ENCODE measurements around the gene CX3CR1. TPM values are rescaled to one million over a fixed set of nuclear protein-coding genes. Genes with fewer than 3 reads are reported as not detected.

Gene CX3CR1
- total and polyA plus RNA-seq, 2 donors, result 0.24 to 5.6 TPM

GRCh38 chr3:39216176-39216790, 63.6 kb downstream of the CX3CR1 start:
- H3K4me1 ChIP-seq (ENCODE audit: insufficient read depth), result no peaks in the 10 kb centered on the region
- no peak overlapping the region for H3K4me3 ChIP-seq (ENCODE audit: low read depth, low read length)
- no peaks in the 10 kb centered on the region for H3K36me3 ChIP-seq (ENCODE audit: insufficient read depth)
- H3K27ac ChIP-seq (ENCODE audit: low read depth), result no peak overlapping the region
- 79% methylated on average over 2 of the region's 2 CpGs for WGBS
- DNase-seq (ENCODE audit: extremely low spot score), result no peak

DNA sequence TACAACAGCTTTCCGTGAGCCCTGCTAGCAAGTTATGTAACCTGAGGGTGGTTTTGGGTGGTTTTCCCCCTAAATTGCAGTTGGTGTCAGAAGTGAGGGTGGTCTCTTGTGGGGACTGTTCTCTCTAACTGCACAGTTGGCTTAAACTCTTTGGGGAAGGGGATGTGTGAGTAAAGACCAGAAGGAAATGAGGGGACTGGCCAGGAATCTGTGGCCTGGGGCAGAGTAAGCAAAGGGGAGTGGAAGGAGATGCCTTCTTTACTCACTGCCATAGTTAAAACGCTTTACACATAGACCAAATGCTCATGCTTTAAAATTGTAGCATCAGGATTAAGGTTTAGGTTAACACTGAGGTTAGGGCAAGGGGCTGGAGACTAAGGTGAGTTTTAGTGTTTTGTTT, 66.2 kb downstream of the CX3CR1 start:
- Histone ChIP-seq H3K4me1 (ENCODE audit: insufficient read depth) (no peaks in the 10 kb centered on the region), H3K36me3 (ENCODE audit: insufficient read depth) (no peaks in the 10 kb centered on the region), H3K27ac (ENCODE audit: low read depth) (no peak overlapping the region), H3K4me3 (ENCODE audit: low read depth, low read length) (no peak overlapping the region)
- no peak for DNase-seq (ENCODE audit: extremely low spot score)
- WGBS, result 67% methylated on average over 2 of the region's 2 CpGs

Other genes starting within 250 kb of the CX3CR1 start
- 11.8 TPM for gene SCN11A, start 228.1 kb downstream of the CX3CR1 start, total RNA-seq
- 0.32 TPM for gene SCN11A, start 228.1 kb downstream of the CX3CR1 start, polyA plus RNA-seq
- gene WDR48, start 228.0 kb downstream of the CX3CR1 start, total RNA-seq, result 66.9 TPM
- gene WDR48, start 228.0 kb downstream of the CX3CR1 start, polyA plus RNA-seq, result 25.7 TPM
- gene GORASP1, start 172.4 kb downstream of the CX3CR1 start, total RNA-seq, result 28.2 TPM
- gene GORASP1, start 172.4 kb downstream of the CX3CR1 start, polyA plus RNA-seq, result 61.6 TPM
- gene TTC21A, start 172.4 kb downstream of the CX3CR1 start, total RNA-seq, result 4.3 TPM
- 3.3 TPM for gene TTC21A, start 172.4 kb downstream of the CX3CR1 start, polyA plus RNA-seq
- 13.7 TPM for gene CSRNP1, start 126.4 kb downstream of the CX3CR1 start, total RNA-seq
- gene CSRNP1, start 126.4 kb downstream of the CX3CR1 start, polyA plus RNA-seq, result 90.2 TPM
- gene XIRP1, start 87.4 kb downstream of the CX3CR1 start, total RNA-seq, result 1.1 TPM
- 0.03 TPM for gene XIRP1, start 87.4 kb downstream of the CX3CR1 start, polyA plus RNA-seq
- not detected for gene CCR8, start 49.7 kb upstream of the CX3CR1 start, total RNA-seq
- gene CCR8, start 49.7 kb upstream of the CX3CR1 start, polyA plus RNA-seq, result not detected
- gene SLC25A38, start 103.3 kb upstream of the CX3CR1 start, total RNA-seq, result 10.7 TPM
- gene SLC25A38, start 103.3 kb upstream of the CX3CR1 start, polyA plus RNA-seq, result 38.6 TPM
- gene RPSA, start 126.7 kb upstream of the CX3CR1 start, total RNA-seq, result 970 TPM
- 1,326 TPM for gene RPSA, start 126.7 kb upstream of the CX3CR1 start, polyA plus RNA-seq
- gene MOBP, start 187.6 kb upstream of the CX3CR1 start, total RNA-seq, result 0.05 TPM
- gene MOBP, start 187.6 kb upstream of the CX3CR1 start, polyA plus RNA-seq, result 0.94 TPM